ENCODE results near the gene CHAF1B. TPM values are rescaled to one million over a fixed set of nuclear protein-coding genes. Genes with fewer than 3 reads are reported as not detected.
A peak's percentile ranks its signal among the peaks of the same experiment; 100 is the strongest.

Gene CHAF1B
- polyA plus RNA-seq, 10 donors, result 2.6 to 6.1 (median 4.5) TPM

DNA sequence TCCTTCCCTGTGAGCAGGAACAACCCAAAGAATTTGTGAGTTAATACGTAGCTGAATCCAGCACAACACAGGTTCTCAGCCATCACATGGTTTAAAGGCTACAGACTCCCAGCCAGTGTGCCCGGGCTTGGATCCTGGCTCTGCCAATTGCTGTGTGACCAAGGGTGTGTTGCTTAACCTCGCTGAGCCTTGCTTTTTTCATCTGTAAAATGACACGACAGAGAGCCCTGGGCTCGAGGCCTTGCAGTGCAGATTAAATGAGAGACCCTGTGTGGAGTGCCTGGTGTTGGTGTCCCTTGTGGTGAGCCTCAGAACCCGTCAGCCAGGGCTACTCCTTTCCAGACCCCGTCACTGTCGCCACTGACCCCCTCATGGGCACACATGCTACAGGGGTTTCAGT, 39.4 kb downstream of the CHAF1B start:
- peak in 1 of 3 donors; percentile 22 for DNase-seq

DNA sequence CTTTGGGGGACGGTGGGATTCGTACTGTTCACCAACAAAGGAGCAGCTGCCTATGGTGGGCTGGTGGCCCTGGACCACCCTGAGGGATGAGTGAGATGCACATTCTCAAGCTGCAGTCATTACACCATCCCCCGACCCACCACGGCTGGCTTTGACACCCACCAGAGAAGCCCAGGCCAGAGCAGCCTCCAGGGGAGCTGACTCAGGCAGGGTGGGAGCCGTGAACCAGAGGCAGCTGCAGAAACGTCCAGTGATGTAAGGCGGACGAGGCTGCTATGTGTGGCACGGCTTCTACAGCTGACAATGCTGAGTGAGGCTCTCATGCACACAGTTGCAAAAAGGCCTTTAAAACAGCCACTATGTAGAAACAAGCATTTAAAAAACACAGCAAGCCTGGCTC, 40.1 kb downstream of the CHAF1B start:
- peak; percentile 21 to 75 (median 38) for DNase-seq

DNA sequence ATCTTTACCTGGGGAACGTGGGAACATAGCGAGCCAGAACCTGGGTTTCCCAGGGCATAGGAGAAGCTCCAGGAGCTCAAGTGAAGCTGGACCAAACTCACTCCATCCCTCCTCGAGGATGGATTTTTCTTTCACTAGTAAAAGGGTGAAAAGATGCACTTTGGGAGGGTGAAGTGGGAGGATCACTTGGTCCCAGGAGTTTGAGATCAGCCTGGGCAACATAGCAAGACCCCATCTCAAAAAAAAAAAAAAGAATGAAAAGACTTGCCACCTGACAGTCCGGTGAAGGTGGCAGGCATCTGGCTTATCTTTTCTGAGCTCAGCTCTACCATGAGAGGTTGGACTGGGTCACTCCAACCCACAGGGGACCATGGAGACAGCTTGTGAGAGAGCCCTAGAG, 42.3 kb downstream of the CHAF1B start:
- no peak for DNase-seq

DNA sequence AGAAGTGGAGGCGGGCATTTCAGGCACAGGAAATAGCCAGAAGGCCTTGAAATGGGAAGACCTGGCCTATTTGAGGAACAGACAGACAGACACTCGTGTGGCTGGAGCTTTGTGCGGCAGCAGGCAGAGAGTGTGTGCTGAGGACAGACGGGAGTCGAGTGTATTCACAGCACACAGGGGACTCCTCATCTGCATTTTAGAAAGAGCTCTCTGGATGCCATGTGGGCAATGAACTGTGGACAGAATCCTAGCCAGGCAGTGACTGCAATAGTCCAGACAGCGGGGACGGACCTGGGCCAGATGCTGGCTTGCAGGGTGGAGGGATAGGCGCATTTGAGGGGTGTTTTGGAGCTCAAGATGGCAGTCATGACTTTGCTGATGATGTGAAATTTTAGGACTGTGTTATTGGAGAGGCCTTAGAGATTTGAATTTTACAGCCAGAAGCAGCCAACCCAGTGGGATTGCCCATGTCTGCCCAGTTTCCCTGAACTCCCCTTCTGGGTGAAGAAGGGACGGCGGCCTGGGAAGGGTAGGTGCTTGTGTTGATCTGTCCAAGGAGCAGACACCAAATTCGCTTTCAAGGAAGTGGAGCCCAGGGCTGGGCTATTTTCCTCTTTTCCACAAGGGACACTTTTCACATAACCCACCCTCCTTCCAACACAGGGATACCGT, 43.7 kb downstream of the CHAF1B start:
- no peak for DNase-seq

DNA sequence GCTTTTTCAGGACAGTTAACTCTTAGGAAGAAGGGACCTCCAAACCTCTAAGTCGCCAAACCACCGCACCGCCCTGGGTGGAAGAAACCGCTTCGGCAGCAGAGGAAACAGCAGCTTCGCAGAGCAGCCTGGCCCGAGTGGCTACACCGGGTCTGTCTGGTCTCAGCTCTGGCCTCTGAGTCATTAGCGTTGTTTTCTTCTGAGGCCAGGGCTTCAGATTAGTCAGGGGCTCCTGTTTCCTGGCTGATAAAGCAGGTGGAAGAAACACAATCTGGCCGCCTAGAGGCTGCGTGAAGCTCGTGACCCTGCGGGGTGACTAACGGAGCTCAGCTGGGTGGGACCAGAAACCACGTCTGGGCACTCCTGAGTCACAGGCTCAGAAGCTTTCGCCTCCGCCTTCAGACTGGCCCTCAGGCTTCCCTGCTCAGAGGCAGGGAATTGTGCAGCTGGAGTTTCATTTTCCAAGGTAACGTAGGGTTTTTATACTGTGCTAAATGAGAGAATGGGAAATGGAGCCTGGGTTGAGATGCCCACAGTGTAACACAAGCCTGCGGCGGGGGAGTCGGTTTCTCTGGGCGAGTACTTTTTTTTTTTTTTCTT, 44.9 kb downstream of the CHAF1B start:
- peak; percentile 41 to 94 (median 72) for DNase-seq

DNA sequence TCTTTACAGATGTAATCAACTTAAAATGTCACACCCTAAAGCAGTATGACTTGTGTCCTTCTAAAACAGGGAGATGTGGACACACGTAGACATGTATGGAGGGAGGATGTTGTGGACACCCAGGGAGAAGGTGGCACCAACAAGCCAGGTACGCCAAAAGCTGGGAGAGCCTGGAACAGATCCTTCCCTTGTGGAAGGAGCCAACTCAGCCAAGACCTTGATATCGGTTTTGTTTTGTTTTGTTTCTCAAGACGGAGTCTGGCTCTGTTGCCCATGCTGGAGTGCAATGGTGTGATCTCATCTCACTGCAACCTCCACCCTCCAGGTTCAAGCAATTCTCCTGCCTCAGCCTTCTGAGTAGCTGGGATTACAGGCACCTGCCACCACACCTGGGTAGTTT, 45.6 kb downstream of the CHAF1B start:
- DNase-seq, result peak in 1 of 3 donors; percentile 9

DNA sequence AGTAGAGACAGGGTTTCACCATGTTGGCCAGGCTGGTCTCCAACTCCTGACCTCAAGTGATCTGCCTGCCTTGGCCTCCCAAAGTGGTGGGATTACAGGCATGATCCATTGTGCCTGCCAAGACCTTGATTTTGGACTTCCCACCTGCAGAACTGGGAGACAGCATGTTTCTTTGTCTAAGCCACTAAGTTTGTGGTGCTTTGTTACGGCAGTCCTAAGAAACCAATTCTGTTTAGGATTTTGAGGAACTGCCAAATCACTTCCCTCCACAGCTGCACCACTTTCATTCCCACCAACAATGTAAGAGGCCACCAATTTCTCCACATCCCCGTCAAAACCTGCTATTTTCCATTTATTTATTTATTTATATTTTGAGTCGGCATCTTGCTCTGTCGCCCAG, 46.1 kb downstream of the CHAF1B start:
- peak in 1 of 3 donors; percentile 30 for DNase-seq

DNA sequence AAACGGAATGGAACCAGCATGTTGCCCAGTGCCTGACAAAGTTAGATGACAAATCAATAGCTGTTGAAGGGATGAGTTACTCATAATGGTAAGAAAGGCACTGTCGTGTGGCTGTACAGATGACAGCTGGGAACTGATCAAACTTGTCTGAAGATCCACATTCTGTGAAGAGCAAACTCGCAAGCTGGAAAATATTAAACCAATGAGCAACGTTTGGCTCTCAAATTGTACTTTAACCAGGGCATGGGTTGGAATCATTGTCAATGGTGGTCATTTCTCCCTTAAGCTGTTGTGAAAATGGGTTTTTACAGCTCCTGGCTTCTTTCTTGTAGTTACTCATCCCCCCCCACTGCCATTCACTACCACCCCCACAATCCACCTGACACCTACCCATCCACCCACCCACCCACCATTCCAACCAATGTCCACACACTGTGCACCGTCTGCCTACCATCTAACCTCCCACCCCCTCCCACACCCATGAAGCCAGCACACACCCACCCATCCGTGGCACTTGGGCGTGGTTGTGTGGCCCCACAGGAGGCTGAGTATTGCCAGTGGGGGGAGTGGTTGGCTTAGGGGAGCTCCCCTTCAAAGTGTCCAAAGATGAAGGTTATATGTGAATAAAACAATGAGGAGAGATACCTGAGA, 48.0 kb downstream of the CHAF1B start:
- DNase-seq, result no peak

DNA sequence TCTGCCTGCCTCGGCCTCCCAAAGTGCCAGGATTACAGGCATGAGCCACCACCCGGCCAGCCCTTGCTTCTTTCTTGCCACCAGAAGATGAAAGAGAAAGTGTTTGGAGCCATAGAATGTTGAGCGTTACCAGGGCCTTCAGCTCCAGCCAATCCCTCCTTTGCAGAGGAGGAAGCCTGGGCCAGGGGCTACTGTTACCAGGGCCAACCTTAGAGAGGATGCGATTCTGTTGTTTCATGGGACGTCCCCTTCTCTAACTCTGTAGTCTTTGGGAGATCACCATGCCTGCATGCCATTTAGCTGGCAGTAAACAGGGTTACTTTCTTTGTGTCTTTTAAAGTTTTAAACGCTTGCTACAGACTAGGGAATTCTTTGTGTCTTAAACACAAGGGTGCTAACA, 49.0 kb downstream of the CHAF1B start:
- DNase-seq, result no peak

DNA sequence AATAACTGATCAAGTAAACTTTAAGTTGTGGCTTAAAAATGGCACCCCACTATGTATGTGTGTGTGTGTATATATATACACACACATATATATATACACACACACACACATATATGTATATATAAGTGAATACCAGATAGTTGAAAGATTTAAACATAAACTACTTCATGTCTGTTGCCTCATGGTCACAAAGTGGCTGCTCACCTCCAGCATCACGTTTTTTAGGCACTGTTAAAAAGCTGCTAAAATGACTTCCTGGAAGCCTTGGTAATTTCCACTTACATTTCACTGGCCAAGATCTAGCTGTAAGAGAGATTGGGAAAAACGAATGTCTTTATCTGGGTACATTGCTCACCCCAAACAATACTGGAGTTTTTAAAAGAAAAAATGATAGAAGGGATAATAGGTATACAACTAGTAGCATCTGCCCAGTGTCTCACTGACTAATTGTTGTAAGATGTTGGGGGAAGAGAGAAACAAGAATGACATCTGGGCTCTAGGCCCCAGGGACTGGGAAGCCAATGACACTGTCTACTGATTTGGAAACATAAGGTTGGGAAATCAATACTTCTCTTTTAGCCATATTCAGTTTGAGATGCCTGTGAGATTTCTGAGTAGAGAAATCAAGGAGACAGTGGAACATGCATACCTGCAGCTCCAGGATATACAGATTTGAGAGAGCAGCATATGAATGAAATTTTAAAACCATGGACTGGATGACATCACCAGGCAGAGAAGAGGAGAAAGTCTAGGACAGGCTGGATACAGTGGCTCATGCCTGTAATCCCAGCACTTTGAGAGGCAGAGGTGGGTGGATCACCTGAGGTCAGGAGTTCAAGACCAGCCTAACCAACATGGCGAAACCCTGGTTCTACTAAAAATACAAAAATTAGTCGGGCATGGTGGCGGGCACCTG, 51.9 kb downstream of the CHAF1B start:
- no peak for DNase-seq

DNA sequence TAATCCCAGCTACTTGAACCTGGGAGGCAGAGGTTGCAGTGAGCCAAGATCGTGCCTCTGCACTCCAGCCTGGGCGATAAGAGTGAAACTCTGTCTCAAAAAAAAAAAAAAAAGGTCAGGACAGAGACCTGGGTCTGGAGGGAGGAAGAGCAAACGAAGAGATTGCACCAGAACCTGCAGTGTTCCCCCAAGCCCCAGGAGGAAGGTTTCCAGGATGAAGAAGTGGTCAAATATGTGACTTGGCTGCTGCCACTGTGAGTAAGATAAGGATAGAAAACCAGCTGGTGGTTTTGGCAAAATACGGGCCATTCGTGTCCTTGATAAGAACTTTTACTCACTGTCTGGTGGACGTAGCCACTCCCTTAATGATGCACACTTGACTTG, 52.5 kb downstream of the CHAF1B start:
- DNase-seq, result peak in 1 of 3 donors; percentile 70

DNA sequence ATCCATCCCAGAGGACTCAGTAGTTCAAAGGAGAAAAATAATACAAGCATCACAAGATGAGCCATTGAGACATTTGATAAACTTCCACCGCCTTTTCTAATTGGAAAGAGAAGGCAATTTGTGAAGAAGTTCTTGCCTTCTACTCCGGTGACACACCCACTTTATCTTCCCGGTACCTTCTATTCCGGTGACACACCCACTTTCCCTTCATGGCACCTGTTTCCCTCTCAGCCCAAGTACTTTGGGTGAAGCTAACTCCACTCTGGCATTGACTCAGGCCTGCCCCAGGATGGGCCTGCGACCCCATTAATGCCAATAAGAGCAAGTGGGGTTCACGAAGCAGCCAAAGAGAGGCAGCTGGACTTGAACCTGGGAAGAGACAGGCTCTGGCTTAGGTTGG, 56.5 kb downstream of the CHAF1B start:
- DNase-seq, result no peak

DNA sequence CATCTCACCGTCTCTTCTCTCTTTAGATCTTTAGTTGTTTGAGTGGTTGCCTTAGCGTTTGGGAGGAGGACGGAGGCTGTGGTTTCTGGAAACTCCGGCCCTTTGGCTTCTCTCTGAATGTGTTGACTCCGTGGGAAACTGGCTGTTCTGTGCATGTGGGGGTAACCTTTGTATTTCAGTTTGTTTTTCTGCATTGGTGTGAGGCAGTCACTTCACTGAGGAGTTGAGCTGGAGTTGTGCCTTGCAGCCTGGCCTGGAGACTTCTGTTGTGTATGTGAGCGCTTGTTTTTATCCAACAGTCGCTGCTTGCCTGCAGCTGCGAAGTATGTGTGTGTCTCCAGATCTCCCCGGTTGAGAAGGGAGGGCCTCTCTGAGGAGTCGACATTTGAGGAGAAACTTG, 61.1 kb downstream of the CHAF1B start:
- peak in 1 of 3 donors; percentile 65 for DNase-seq

DNA sequence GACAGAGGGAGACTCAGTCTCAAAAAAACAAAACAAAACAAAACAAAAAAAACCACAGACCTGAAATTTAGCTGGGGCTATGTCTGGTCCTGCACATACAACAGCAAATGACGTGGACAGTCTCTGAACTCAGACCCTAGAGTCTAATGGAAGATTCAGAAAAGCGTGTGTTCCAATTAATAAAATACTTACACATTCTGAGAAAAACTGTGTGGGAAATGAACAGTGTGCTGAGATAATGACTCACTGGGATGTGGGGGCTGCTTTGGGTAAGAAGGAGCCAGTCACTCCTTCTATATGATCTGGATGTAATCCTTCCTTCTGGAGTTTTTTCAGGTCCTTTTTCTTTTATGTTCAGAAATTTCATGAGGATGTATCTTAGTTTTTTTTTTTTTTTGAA, 65.3 kb downstream of the CHAF1B start:
- peak in 1 of 3 donors; percentile 16 for DNase-seq

DNA sequence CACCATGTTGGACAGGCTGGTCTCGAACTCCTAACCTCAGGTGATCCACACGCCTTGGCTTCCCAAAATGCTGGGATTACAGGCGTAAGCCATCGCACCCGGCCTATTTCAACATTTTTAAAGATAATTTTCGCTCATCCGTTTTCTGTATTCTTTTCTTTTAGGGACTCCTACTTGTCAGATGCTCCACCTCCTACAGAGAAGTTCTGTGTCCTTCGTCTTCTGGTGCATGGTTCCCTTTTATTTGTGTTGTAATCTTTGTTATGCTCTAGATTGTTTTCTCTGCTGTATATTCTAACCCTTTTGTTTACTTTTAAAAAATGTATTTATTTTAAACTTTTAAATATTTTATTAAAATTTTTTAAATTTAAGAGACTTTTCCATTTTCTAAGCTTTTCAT, 66.3 kb downstream of the CHAF1B start:
- no peak for DNase-seq

DNA sequence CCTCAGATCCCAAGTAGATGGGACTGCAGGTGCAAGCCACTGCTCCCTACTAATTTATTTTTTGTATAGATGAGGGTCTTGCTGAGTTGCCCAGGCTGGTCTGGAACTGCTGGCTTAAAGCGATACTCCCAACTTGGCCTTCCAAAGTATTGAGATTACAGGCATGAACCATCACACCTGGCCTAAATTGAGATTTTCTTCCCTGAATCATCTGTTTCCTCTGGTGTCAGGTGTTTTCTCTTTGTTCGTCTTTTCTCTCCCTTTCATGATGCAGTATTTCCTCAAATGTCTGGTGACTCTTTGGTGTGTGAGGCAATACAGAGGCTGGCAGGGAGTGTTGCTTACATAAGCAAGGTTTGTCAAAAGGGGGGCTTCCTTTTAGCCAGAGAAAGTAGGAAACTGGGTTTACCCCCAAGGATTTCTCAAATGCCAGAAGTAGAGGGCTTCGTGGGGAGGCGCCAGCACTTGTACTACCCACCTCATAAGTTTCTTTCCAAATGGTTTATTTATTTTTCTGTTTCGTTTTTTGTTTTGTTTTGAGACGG, 67.2 kb downstream of the CHAF1B start:
- DNase-seq, result no peak

DNA sequence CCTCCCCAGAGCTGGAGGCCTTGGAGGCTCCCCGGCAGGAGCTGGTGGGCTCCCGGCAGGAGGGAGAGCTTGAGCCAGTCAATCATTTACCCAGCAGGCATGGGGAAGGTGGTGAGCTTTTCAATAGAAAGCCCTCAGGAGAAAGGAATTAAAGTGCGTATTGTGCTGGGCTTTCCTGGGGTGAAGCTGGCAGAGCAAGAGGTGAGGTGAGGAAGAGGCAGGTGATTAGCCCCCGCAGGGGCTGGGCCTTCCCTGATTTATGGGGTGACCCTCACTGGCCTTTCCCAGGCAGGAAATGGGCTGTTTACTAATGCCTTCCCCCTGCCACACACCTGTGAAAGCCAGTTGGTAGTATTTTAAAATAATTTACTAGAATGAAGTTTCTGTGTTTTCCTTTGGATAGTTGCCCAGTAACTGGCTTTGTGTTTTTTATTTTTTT, 68.9 kb downstream of the CHAF1B start:
- DNase-seq, result no peak

DNA sequence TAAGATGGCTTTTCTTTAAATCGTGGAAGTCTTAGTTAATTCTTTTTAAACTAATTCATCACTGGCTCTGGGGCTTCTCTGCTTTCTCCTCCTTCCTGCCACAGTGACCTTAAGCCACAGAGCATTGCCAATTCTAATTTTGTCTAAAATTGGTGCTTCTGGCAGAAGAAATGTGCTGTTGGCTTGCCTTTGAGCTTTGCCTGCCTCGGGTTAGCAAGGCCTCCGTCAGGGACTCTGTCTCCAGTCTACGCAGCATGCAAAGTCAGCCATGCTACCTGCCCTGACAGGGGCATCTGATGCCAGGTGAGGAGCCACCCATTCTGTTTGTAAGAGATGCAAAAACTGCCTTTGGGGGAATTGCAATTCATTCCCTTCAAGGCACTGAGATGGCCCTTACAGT, 69.5 kb downstream of the CHAF1B start:
- DNase-seq, result no peak

DNA sequence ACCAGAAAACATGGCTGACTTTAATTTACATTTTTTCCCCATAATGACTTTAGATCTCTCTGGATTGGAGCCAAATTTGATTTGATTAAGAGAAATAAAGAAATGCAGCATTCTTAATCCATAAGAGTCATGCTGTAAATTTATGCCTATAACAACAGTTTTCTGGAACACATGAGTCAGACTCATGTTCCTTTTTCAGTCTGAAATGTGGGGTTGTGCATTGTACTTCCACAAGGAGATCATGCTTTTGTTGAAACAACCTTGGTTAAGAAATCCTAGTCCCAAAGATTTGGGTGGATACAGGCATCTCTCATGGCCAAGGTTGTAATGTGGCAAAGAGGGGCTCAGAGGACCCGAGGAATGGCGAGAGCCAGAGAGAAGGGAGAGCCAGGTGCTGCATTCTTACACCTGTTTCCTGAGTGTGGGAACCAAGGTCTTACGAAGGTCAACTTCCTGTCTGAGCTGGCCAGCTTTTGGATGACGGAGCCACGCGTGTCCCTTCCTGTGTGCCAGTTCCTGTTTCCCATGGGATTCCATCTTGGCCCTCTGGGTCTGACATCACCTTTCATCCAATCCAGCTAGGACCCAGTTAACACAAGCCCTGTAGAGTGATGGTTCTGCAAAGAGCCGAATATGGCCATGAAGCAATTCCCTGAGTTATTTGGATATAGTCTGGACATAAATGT, 71.7 kb downstream of the CHAF1B start:
- DNase-seq, result no peak

DNA sequence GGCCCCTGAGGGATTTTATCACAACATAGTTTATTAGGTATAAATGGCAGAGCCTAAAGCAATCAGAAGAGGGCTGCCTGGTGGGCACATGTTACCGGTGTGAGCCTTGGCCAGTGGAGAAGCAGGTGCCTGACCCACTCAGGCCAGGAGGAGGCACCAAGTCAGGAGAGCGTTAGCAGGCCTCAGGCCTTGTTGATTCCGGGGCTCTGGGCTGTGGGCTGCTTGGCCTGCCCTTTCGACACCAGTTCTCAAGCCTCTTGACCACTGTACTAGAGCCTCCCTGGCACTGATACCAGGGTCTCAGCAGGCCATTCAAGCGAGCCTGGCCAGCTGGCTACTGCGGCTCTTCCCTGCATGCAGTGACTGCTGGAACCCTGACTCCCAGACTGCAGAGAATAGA, 73.9 kb downstream of the CHAF1B start:
- DNase-seq, result no peak

DNA sequence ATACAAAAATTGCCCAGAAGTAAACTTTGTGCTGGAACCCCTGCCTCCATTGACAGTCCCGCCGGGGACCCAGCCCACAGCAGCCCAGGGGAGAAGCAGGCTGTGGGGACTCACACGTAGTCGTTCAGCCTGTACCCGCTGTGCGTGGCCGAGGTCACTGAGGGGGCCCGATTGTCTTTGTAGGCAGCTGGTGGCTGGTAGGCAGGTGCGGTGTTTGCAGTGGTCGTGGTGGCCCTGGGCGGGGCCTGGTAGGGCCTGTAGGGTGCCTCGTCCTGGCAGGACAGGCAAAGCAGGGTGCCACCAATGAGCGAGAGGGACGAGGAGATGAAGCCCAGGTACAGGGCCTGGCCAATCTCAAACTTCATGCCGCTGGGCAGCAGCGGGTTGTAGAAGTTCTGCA, 75.7 kb downstream of the CHAF1B start:
- no peak for DNase-seq
